ENCODE data around the gene TTLL8. TPM values are rescaled to one million over a fixed set of nuclear protein-coding genes. Genes with fewer than 3 reads are reported as not detected.

TTLL8 gene
- total RNA-seq, 1 experiment from 2014 or later: not detected

DNA sequence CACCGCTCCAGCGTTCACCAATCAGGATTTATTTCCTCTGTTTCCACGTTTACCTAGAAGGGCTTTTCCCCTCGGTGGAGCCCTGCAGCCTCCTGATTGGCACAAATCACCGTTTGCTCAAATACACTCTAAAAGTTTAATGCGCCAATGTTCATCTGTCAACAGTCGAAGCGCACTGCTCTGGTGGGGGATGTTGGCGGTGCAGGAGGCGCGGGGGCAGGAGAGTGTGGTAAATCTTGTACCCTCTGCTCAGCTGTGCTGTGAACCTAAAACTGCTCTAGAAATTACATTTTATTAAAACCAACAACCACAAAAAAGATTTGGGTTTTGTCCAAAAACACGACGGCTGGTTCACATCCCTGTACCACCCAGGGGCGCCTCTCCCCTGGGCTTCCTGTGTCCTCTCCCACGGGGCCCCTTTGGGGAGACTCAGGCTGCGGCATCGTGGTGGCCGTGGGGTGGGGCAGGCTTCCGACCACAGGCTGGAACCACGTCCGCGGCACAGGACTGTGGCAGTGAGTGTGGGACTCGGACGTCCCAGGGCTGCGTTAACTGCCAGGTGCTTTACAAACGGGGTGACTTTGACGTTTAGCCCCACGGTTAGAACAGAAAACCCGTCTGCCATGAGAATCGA, 13.5 kb downstream of the TTLL8 start:
- in situ Hi-C loops (cut with HindIII; ENCODE audit: low pct_unique_long_range_greater_than_20kb, low sequenced_read_pairs): no loop called here
- Histone ChIP-seq H3K36me3 (ENCODE audit: control insufficient read depth, insufficient read depth, low read length) (no peaks in the 10 kb centered on the region), H3K4me3 (ENCODE audit: low read depth in 2 of 2, low read length in 2 of 2) (no peak overlapping the region), H3K4me1 (ENCODE audit: control insufficient read depth, insufficient read depth, low read length) (no peaks in the 10 kb centered on the region), H3K27me3 (ENCODE audit: control insufficient read depth, insufficient read depth, low read length) (no peaks in the 10 kb centered on the region), H3K9me3 (ENCODE audit: control insufficient read depth, insufficient read depth, low read depth, low read length) (no peaks in the 10 kb centered on the region), H3K27ac (ENCODE audit: low read length) (no peak overlapping the region)
- no peak for ATAC-seq
- DNase-seq (ENCODE audit: low read depth, low spot score): no peak
- CTCF ChIA-PET: no interaction called here
- TF ChIP-seq, protein P1, sequence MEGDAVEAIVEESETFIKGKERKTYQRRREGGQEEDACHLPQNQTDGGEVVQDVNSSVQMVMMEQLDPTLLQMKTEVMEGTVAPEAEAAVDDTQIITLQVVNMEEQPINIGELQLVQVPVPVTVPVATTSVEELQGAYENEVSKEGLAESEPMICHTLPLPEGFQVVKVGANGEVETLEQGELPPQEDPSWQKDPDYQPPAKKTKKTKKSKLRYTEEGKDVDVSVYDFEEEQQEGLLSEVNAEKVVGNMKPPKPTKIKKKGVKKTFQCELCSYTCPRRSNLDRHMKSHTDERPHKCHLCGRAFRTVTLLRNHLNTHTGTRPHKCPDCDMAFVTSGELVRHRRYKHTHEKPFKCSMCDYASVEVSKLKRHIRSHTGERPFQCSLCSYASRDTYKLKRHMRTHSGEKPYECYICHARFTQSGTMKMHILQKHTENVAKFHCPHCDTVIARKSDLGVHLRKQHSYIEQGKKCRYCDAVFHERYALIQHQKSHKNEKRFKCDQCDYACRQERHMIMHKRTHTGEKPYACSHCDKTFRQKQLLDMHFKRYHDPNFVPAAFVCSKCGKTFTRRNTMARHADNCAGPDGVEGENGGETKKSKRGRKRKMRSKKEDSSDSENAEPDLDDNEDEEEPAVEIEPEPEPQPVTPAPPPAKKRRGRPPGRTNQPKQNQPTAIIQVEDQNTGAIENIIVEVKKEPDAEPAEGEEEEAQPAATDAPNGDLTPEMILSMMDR (IDR thresholded peaks at IDR 0.05): no peak
- TF ChIP-seq SIN3A (IDR thresholded peaks at IDR 0.05; ENCODE audit: borderline replicate concordance, insufficient read depth, low read depth, low read length) (no peak), TCF7L2 (IDR thresholded peaks at IDR 0.05; ENCODE audit: low read depth, low read length) (no peak), POLR2AphosphoS5 (IDR thresholded peaks at IDR 0.05; ENCODE audit: low read depth, low read length) (no peak)
- TF ChIP-seq, protein P2, sequence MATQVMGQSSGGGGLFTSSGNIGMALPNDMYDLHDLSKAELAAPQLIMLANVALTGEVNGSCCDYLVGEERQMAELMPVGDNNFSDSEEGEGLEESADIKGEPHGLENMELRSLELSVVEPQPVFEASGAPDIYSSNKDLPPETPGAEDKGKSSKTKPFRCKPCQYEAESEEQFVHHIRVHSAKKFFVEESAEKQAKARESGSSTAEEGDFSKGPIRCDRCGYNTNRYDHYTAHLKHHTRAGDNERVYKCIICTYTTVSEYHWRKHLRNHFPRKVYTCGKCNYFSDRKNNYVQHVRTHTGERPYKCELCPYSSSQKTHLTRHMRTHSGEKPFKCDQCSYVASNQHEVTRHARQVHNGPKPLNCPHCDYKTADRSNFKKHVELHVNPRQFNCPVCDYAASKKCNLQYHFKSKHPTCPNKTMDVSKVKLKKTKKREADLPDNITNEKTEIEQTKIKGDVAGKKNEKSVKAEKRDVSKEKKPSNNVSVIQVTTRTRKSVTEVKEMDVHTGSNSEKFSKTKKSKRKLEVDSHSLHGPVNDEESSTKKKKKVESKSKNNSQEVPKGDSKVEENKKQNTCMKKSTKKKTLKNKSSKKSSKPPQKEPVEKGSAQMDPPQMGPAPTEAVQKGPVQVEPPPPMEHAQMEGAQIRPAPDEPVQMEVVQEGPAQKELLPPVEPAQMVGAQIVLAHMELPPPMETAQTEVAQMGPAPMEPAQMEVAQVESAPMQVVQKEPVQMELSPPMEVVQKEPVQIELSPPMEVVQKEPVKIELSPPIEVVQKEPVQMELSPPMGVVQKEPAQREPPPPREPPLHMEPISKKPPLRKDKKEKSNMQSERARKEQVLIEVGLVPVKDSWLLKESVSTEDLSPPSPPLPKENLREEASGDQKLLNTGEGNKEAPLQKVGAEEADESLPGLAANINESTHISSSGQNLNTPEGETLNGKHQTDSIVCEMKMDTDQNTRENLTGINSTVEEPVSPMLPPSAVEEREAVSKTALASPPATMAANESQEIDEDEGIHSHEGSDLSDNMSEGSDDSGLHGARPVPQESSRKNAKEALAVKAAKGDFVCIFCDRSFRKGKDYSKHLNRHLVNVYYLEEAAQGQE (IDR thresholded peaks at IDR 0.05; ENCODE audit: insufficient read depth in 1 of 2, low read depth in 2 of 2, low read length in 1 of 2): no peak
- intact Hi-C loops (cut with micrococcal nuclease; ENCODE audit: unreplicated experiment): no loop called here
- BruUV-seq (replicated peaks): no TSS peak
- POLR2A ChIA-PET: no interaction called here

DNA sequence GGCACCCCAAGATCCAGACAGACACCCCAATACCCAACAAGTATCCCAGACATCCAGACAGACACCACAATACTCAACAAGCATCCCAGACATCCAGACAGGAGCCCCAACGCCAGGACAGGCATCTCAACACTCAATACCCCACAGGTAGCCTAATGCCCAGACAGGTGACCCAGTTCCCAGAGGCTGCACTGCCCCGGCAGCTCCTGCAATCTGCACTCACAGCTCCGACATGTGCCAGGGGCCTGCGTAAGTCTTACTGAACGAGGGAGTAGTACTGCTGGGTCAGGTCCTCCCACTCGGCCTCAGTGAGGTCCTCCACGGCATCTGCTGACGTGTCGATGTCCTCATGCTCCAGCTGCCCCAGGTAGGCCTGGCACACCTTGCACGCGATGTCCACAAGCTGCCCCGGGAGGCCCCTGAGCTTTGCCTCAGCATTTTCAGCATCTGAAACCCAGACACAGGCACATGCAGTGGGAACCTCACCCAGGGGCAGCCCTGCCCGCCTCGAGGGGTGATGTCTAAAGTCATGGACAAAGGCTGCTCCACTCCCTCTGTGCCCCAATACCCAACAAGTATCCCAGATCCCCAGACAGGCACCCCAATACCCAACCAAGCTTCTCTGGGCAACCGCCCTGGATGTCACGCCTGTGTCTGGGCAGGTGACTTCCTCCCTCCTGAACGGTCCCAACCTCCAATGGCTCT, 16.6 kb downstream of the TTLL8 start:
- H3K27me3 ChIP-seq (ENCODE audit: control insufficient read depth, insufficient read depth, low read length): no peaks in the 10 kb centered on the region
- CTCF ChIA-PET: interaction anchor here (0.6 kb wide), 1 partner anchor 103 kb away, joined by 3 read pairs; no protein-coding TSS in a partner anchor
- in situ Hi-C loops (cut with HindIII; ENCODE audit: low pct_unique_long_range_greater_than_20kb, low sequenced_read_pairs): no loop called here

More for the DNA sequence above, 16.6 kb downstream of the TTLL8 start:
- H3K4me1 ChIP-seq (ENCODE audit: control insufficient read depth, insufficient read depth, low read length): no peaks in the 10 kb centered on the region
- H3K9me3 ChIP-seq (ENCODE audit: control insufficient read depth, insufficient read depth, low read depth, low read length): no peaks in the 10 kb centered on the region
- TF ChIP-seq TCF7L2 (IDR thresholded peaks at IDR 0.05; ENCODE audit: low read depth, low read length): no peak
- TF ChIP-seq SIN3A (IDR thresholded peaks at IDR 0.05; ENCODE audit: borderline replicate concordance, insufficient read depth, low read depth, low read length): no peak
- TF ChIP-seq, protein P1 (IDR thresholded peaks at IDR 0.05): no peak
- no peak for TF ChIP-seq POLR2AphosphoS5 (IDR thresholded peaks at IDR 0.05; ENCODE audit: low read depth, low read length)
- TF ChIP-seq, protein P2 (IDR thresholded peaks at IDR 0.05; ENCODE audit: insufficient read depth in 1 of 2, low read depth in 2 of 2, low read length in 1 of 2): no peak
- intact Hi-C loops (cut with micrococcal nuclease; ENCODE audit: unreplicated experiment): no loop called here
- H3K27ac ChIP-seq (ENCODE audit: low read length): no peak overlapping the region
- BruUV-seq (replicated peaks): no TSS peak
- ATAC-seq (no peak), DNase-seq (ENCODE audit: low read depth, low spot score) (no peak)
- no peak overlapping the region for H3K4me3 ChIP-seq (ENCODE audit: low read depth in 2 of 2, low read length in 2 of 2)
- POLR2A ChIA-PET: no interaction called here
- H3K36me3 ChIP-seq (ENCODE audit: control insufficient read depth, insufficient read depth, low read length): no peaks in the 10 kb centered on the region

Data from Panc1 (cell line).